ENCODE measurements around the gene SLC43A2.

GRCh38 chr17:1554751-1555540 is 73.7 kb downstream of the SLC43A2 start:
- TF ChIP-seq CTCF (IDR thresholded peaks at IDR 0.05) (no peak), POLR2A (IDR thresholded peaks at IDR 0.05) (no peak)
